Activated naive CD4-positive, alpha-beta T cell (primary cell): ENCODE measurements around the gene VSIG10L.

Experiments
- DNase-seq, 4 experiments: peaks; one replicate each; lab custom pipeline; 2025; lab: John Stamatoyannopoulos, UW

Gene VSIG10L

GRCh38 chr19:51338563-51339312 lies 3.2 kb downstream of the VSIG10L start:
- DNase-seq: peak; percentile 56 to 85 (median 70)

GRCh38 chr19:51337861-51338562 lies 3.9 kb downstream of the VSIG10L start:
- DNase-seq: no peak

- DNase-seq: no peak
Observed at GRCh38 chr19:51337141-51337860, 4.6 kb downstream of the VSIG10L start.

DNA sequence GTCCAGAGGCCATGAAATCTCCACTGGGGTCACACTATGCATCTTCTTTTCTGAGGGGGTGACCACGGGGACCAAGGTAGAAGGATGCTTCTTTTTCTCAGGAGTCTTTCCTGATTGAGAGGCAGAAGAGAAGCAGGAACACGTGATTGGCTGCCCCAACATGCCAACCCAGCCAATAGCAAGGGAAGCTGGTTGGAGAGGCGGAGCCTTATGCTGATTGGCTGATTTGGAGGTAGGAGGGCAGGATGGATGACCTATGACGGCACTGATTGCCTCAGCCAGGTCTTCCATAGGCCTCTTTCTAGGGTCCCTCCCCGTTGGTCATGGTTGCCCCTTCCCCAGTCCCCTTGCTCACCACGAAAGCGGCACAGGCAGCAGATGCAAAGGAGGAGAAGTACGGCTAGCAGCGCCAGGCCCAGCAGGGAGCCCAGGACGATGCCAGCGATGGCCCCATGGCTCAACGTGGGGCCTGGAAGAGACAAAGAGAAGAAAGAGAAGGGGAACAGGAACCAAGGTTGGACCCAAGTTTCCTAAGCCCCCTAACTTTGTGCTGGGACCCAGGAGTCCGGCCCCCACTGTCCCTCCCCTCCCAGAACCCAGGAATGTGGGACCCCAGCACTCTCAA lies 8.0 kb downstream of the VSIG10L start:
- no peak for DNase-seq

DNA sequence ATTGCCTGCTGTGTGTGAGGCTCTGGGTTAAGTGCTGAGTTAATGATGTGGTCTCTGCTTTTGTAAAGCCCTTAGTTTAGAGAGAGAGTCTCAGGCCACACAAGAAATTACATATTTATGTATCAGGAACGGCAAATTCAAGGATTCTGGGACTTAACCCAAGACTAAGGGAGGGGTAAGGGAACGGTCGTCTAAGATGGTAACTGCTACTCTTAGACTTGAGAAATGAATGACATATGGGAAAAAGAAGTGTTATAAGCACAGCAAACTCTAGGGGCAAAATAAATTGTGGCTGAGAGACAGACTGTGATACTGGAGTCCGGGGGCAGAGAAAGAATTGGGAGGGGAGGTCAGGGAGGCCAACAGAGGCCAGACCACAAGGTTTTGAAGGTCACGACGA lies 10.2 kb downstream of the VSIG10L start:
- no peak for DNase-seq

DNA sequence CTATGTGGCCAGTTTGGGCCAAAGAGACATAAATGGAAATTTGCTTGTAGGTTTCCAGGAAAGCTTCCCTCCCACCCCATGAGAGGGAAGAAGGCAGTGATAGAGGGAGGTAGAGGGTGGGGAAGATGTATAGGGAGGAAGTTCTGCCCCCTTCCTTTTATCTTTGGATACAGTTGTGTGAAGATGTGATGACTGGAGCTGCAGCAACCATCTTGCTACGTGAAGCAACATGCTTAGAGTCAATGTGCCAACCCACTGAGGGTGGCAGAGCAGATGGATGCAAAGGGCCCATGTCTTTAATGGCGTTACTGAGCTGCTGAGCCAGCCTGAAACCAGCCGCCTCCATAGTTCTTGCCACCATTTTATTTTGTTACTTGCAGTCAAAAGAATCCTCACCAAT lies 10.7 kb downstream of the VSIG10L start:
- DNase-seq: no peak

- no peak for DNase-seq
Observed at GRCh38 chr19:51330366-51330765, 11.6 kb downstream of the VSIG10L start.

GRCh38 chr19:51329411-51329810 lies 12.5 kb downstream of the VSIG10L start:
- no peak for DNase-seq

- DNase-seq: peak in 2 of 4 experiments; percentile 16 to 22
Observed at GRCh38 chr19:51327066-51328001, 14.6 kb downstream of the VSIG10L start.

DNA sequence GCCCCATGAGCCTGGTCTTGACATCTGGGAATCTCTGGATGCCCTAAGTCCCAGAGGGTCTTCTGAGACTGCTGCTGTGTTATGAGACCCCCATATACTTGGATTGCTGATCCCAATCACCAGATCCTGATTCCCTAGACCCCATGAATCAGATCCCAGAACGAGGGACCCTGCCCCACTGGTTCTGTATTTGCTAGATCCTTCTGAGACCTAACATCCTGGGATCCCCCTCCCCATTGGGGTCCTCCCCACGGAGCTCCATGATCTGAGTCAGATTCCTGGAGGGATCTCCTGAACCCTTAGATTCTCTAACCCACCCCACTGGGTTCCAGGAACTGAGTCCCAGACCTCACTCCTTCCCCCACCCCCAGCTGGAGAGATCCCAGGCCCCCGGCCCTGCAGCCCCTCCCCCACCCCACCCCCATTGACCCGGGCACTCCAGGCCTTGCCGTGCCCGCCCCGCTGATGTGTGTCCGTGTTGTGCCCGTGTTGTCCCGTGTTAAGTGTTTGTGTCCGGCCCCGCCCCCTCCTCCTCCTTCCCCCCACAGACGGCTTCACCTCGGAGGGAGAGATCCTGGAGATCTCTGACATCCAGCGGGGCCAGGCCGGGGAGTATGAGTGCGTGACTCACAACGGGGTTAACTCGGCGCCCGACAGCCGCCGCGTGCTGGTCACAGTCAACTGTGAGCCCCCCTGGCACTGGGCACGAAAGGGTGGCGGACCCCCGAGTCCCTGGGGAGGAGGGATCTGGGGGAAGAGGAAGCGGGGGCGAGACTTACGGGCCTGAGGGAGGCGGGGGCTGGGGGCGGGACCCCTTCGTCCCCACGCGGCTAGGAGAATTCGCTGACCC lies 15.5 kb downstream of the VSIG10L start:
- DNase-seq: no peak

DNA sequence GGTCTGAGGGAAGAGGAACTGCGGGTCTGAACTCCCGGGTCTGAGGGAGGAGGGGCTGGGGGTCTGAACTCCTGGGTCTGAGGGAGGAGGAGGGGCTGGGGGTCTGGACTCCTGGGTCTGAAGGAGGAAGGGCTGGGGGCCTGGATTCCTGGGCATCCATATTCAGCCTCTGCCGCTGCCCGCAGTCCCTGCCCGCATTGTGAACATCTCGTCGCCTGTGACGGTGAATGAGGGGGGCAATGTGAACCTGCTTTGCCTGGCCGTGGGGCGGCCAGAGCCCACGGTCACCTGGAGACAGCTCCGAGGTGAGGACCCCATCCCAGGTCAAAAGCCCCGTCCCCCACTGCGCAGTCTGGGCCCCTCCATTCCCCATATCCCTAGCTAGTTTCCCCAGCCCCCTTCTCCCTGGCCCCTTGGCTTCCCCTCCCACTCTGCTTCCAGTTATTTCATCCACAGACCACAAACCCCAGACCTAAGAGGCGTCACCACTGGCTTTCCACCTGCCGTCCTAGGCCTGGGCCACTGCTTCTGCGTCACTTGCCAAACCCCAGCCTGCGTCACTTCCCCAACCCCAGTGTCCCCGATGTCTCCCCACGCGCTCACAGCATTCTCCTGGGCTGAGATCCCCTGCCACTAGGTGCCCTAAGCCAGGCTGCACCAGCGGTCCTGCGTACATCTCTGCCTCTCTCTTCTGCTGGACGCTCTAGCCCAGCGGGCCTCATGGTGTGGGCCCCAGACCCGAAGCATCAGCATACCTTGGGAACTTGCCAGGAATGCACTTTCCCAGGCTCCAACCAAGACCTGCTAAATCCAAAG lies 16.6 kb downstream of the VSIG10L start:
- no peak for DNase-seq

- no peak for DNase-seq
Observed at GRCh38 chr19:51324167-51324481, 17.8 kb downstream of the VSIG10L start.

DNA sequence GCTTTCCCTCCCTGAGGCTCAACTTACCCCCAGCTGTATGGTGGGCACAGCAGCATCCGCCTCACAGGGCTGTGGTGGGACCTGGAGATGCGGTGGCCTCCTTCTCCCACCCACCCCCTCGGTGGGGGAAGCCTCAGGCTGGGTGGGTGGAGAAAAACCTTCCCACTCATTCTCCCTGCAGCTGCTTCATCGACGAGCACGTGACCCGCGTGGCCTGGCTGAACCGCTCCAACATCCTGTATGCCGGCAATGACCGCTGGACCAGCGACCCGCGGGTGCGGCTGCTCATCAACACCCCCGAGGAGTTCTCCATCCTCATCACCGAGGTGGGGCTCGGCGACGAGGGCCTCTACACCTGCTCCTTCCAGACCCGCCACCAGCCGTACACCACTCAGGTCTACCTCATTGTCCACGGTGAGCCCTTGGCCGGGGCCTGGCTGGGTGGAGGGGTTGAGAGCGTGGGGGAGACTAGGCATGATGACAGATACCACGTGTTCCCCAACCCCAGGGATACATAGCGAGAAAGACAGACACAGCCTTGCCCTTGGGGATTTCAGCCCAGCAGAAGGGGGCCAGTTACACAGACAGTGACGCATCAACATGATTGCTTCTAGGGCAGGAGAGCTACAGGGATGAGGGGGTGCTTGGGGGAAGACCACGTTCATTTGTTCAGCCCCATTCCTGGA lies 18.3 kb downstream of the VSIG10L start:
- no peak for DNase-seq

DNA sequence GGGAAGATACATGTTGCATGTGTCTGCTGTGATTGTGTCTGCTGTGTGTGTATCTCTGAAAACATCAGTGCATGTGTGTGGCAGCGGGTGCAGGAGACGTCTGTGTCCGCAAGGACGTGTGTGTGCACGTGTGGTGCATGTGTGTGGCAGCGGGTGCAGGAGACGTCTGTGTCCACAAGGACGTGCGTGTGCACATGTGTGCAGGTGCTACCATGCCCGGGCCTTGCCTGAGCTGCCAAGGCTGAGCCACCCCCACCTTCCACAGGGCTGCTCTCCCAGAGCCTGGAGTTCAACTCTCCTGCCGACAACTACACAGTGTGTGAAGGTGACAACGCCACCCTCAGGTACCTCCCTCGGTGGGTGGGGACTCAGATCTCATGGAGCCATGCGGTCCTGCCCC lies 20.1 kb downstream of the VSIG10L start:
- no peak for DNase-seq

GRCh38 chr19:51320280-51320657 lies 21.7 kb downstream of the VSIG10L start:
- DNase-seq: no peak

DNA sequence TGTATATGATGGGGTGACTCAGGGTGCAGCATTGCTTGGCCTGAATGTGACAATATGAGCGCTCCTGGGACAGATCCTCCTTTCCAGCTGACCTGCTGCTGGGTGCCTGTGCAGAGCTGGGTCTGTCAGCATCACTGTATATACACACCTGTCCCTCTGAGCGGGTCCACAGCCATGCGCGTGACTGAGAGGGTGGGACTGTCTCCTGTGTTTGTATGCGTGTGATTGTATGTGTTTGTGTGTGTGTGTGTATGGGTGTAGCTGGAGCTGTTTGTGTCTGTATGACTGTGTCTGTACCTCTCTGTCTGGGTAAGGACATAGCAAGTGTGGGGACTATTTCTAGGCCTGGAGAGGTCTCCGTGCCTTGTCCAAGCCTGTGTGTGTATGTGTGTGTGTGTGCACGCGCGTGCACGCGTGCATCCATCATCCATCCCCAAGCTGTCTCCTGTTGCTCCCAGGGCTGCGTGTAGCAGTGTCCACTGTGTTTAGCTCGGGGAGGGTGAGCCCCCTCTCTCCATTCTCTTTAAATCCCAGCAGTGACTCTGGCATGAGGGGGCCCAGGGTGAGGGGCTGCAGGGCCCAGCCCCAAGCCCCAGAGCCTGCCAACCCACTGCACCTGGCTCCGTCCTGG lies 22.2 kb downstream of the VSIG10L start:
- DNase-seq: no peak

- DNase-seq: no peak
Observed at GRCh38 chr19:51318687-51319648, 23.0 kb downstream of the VSIG10L start.
